SK-N-MC (cell line): ENCODE results near the gene TNFRSF1A.

Experiments used
- EZH2 ChIP-seq: fragments of 200-600 bp; sonication (generic); IDR thresholded peaks from one replicate; pipeline ENCODE4 v1.6.1; 2017; ENCODE audit warnings: antibody characterized with exemption
- FOXP2 ChIP-seq: optimal IDR thresholded peaks from 2 replicates; pipeline ENCODE3; 2011; ENCODE audit warnings: mild to moderate bottlenecking, moderate library complexity; ENCODE audit not compliant: insufficient read depth; ENCODE audit errors: extremely low read length, control extremely low read depth
- POLR2AphosphoS5 ChIP-seq: IDR thresholded peaks from 2 replicates; pipeline ENCODE4 v1.6.1; 2012; ENCODE audit warnings: mild to moderate bottlenecking, low read depth, low read length, borderline replicate concordance

- TF ChIP-seq EZH2 (no peak), POLR2AphosphoS5 (0 out of 2 replicates have a peak, but pooled peaks have one; percentile 3), FOXP2 (no peak)
These were observed 15.3 kb downstream of the TNFRSF1A start for GRCh38 chr12:6326316-6327228.
